Psoas muscle (tissue), 8 donors: Measurements from ENCODE around the gene TSC22D2. TPM values are rescaled to one million over a fixed set of nuclear protein-coding genes. Genes with fewer than 3 reads are reported as not detected.
"Not testable (repeated sequence)": the region's sequence is repeated elsewhere in the genome, so short reads cannot be mapped to it uniquely, and the experiment has no call there.

Experiments
- ATAC-seq, 4 donors: fragments of 200-7000 bp; cut with Tn5 transposase; one replicate each; pipeline ENCODE4 v1.9.1; 2020; ENCODE audit warnings: moderate library complexity in 3 of 4, mild to moderate bottlenecking in 2 of 4
- DNase-seq, 2 donors: peaks; one replicate each; pipeline ENCODE4 v3.0.0-alpha.2; 2020
- H3K27ac ChIP-seq: fragments of 200-600 bp; one replicate; pipeline ENCODE4 v1.8.0; 2022
- H3K27me3 ChIP-seq, 3 donors: fragments of 200-600 bp in 1 of 3; one replicate each; pipeline versions ENCODE4 v1.6.1 to v1.8.0; 2013 to 2022; ENCODE audit warnings: low read length in 2 of 3, mild to moderate bottlenecking in 2 of 3, moderate library complexity in 1 of 3; ENCODE audit not compliant: insufficient read depth in 3 of 3
- H3K36me3 ChIP-seq, 2 donors: fragments of 200-600 bp in 1 of 2; one replicate each; pipeline versions ENCODE4 v1.6.1 to v1.8.0; 2013 to 2022; ENCODE audit warnings: low read depth in 1 of 2, mild to moderate bottlenecking in 1 of 2, moderate library complexity in 1 of 2; ENCODE audit not compliant: insufficient read depth in 1 of 2
- H3K4me1 ChIP-seq: fragments of 200-600 bp; one replicate; pipeline ENCODE4 v1.8.0; 2022
- H3K4me3 ChIP-seq: fragments of 200-600 bp; one replicate; pipeline ENCODE4 v1.8.0; 2022; ENCODE audit warnings: mild to moderate bottlenecking
- H3K9me3 ChIP-seq: fragments of 200-600 bp; one replicate; pipeline ENCODE4 v1.8.0; 2022
- WGBS, 3 donors: extraction: QIAGEN DNeasy Blood & Tissue Kit; methylation state at CpG; one replicate each; pipeline versions ENCODE4 v1.1.6 to v1.1.7; 2013; 5-methylcytosine and 5-hydroxymethylcytosine counted together
- intact Hi-C, 2 donors: fragments of 100-400 bp; cut with DNase I; formaldehyde crosslinking; loops; one replicate each; pipeline versions ENCODE4 v1.11.0 to v1.14.2; 2022
- polyA plus RNA-seq, 3 donors: library from polyadenylated mRNA; stranded (reverse); fragments of 200-250 nt; gene quantifications; one replicate each; pipeline ENCODE4 v1.2.3, GENCODE V29; 2013
- total RNA-seq, 4 donors: library from RNA; stranded (reverse); fragmentation: NEBNext Ultra II Directional in 2 of 4; extraction: Animal tissue kit (Norgen Biotek cat#: 25700) in 2 of 4; gene quantifications; one replicate each; pipeline versions ENCODE4 v1.2.1 to v1.2.4, GENCODE V29; 2021 to 2023
- TF ChIP-seq, protein P1 (sequence below): fragments of 200-600 bp; IDR thresholded peaks from one replicate; pipeline ENCODE4 v1.8.0; 2022; ENCODE audit warnings: antibody characterized with exemption
- donor health status: healthy with polysubstance abuse.
- donor health status: DM: no; HTN: no; CAD: no; lungs with moderate emphysema.
- donor health status: Bipolar disorder and iron deficiency.
- donor health status: healthy.
- donor health status: DM: yes; HTN: yes; CAD: no.
- donor health status: DM: no; HTN: no; CAD: no.
- donor health status: DM: no; HTN: no; CAD: no.
- donor health status: DM: yes; HTN: yes; CAD: no.

TSC22D2 gene
- total and polyA plus RNA-seq, 7 donors, result 10.4 to 63.6 (median 29.7) TPM

GRCh38 chr3:150494411-150494977 is 86.4 kb downstream of the TSC22D2 start:
- WGBS, 3 donors, result 89 to 93% (median 92%) methylated on average over 5 of the region's 5 CpGs
- no peak for DNase-seq
- Histone ChIP-seq H3K36me3 (no peaks in the 10 kb centered on the region), H3K4me1 (no peaks in the 10 kb centered on the region), H3K9me3 (no peaks in the 10 kb centered on the region), H3K27me3 (no peaks in the 10 kb centered on the region), H3K4me3 (no peak overlapping the region), H3K27ac (no peak overlapping the region)
- no peak for ATAC-seq
- intact Hi-C loops, result loop anchor here in 1 of 2 donors (2.0 to 10.0 kb wide), 4 partner anchors 208 to 560 kb away; no protein-coding TSS in a partner anchor
- TF ChIP-seq, protein P1, sequence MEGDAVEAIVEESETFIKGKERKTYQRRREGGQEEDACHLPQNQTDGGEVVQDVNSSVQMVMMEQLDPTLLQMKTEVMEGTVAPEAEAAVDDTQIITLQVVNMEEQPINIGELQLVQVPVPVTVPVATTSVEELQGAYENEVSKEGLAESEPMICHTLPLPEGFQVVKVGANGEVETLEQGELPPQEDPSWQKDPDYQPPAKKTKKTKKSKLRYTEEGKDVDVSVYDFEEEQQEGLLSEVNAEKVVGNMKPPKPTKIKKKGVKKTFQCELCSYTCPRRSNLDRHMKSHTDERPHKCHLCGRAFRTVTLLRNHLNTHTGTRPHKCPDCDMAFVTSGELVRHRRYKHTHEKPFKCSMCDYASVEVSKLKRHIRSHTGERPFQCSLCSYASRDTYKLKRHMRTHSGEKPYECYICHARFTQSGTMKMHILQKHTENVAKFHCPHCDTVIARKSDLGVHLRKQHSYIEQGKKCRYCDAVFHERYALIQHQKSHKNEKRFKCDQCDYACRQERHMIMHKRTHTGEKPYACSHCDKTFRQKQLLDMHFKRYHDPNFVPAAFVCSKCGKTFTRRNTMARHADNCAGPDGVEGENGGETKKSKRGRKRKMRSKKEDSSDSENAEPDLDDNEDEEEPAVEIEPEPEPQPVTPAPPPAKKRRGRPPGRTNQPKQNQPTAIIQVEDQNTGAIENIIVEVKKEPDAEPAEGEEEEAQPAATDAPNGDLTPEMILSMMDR, result no peak

GRCh38 chr3:150495149-150495548 is 87.1 kb downstream of the TSC22D2 start:
- H3K4me1 ChIP-seq, result no peaks in the 10 kb centered on the region
- H3K4me3 ChIP-seq, result no peak overlapping the region
- 79 to 89% (median 87%) methylated on average over 1 of the region's 1 CpG for WGBS, 3 donors
- no peaks in the 10 kb centered on the region for H3K9me3 ChIP-seq
- intact Hi-C loops, result loop anchor here (2.0 to 10.0 kb wide), 7 partner anchors 83 to 560 kb away; no protein-coding TSS in a partner anchor
- TF ChIP-seq, protein P1, result no peak
- H3K27me3 ChIP-seq, result no peaks in the 10 kb centered on the region
- DNase-seq (no peak), ATAC-seq (peak in 1 of 4 donors; percentile 33)
- no peak overlapping the region for H3K27ac ChIP-seq
- H3K36me3 ChIP-seq, result no peaks in the 10 kb centered on the region

GRCh38 chr3:150495563-150496168 is 87.6 kb downstream of the TSC22D2 start:
- H3K4me1 ChIP-seq, result no peaks in the 10 kb centered on the region
- H3K4me3 ChIP-seq, result no peak overlapping the region
- DNase-seq (no peak), ATAC-seq (peak in 3 of 4 donors; percentile 57 to 70 (median 65))
- TF ChIP-seq, protein P1, result peak; percentile 83
- WGBS, 3 donors, result 0 to 6% (median 0%) methylated on average over 2 of the region's 2 CpGs
- no peaks in the 10 kb centered on the region for H3K9me3 ChIP-seq
- H3K36me3 ChIP-seq, result no peaks in the 10 kb centered on the region
- H3K27me3 ChIP-seq, result no peaks in the 10 kb centered on the region
- H3K27ac ChIP-seq, result no peak overlapping the region
- intact Hi-C loops, result loop anchor here (2.0 to 10.0 kb wide), 7 partner anchors 83 to 561 kb away; no protein-coding TSS in a partner anchor

DNA sequence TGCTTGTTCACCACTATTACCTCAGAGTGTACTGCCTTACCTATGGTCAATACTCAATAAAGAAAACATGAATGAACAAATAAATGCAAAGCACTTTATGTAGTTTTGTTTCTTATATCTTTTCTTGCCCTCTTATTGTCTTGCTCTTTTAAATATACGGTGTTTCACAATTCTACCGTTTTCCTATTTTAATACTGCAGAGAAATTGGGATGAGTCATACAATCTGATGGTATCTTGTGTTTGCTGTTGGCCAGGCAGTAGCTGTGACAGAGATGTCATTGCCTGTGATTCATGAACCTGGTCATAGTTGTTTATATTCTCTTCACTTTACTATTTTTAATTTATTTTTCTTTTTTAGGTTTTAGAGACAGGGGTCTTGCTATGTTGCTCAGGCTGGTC is 89.9 kb downstream of the TSC22D2 start:
- ATAC-seq (peak in 3 of 4 donors; percentile 37 to 59 (median 57)), DNase-seq (no peak)
- WGBS, 3 donors, result 66 to 88% (median 66%) methylated on average over 2 of the region's 2 CpGs
- H3K27ac ChIP-seq, result no peak overlapping the region
- intact Hi-C loops, result loop anchor here (5.0 to 10.0 kb wide), 5 partner anchors 86 to 563 kb away; no protein-coding TSS in a partner anchor
- H3K4me1 ChIP-seq, result no peaks in the 10 kb centered on the region
- TF ChIP-seq, protein P1, result no peak
- H3K27me3 ChIP-seq, result no peaks in the 10 kb centered on the region
- H3K9me3 ChIP-seq, result no peaks in the 10 kb centered on the region
- no peaks in the 10 kb centered on the region for H3K36me3 ChIP-seq
- no peak overlapping the region for H3K4me3 ChIP-seq

DNA sequence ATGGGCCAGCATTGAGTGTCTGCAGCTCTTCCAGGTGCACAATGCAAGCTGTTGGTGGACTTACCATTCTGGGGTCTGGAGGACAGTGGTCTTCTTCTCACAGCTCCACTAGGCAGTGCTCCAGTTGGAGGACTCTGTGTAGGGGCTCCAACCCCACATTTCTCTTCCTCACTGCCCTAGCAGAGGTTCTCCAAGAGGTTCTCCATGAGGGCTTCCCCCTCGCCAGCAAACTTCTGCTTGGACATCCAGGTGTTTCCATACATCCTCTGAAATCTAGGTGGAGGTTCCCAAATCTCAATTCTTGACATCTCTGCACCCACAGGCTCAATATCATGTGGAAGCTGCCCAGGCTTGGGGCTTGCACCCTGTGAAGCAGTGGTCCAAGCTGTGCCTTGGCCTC is 92.9 kb downstream of the TSC22D2 start:
- H3K9me3 ChIP-seq, H3K4me3 ChIP-seq, intact Hi-C loops, H3K27me3 ChIP-seq, H3K27ac ChIP-seq, ATAC-seq, H3K4me1 ChIP-seq, DNase-seq, H3K36me3 ChIP-seq: not testable (repeated sequence)
- WGBS, 3 donors, result 90 to 100% (median 93%) methylated on average over 1 of the region's 1 CpG
